GM21576 (cell line): ENCODE data around the gene PTPRE.

ENCODE experiments used
- ATAC-seq: cut with Tn5 transposase; IDR thresholded peaks from one replicate; pipeline ENCODE4 v1.9.1; 2021; ENCODE audit warnings: mild to moderate bottlenecking, moderate library complexity; ENCODE audit not compliant: unreplicated experiment

The PTPRE gene

GRCh38 chr10:127882391-127882790 is 24.5 kb upstream of the PTPRE start:
- ATAC-seq = no peak

GRCh38 chr10:127882801-127883459 is 24.0 kb upstream of the PTPRE start:
- no peak for ATAC-seq

- ATAC-seq = no peak
Observed at GRCh38 chr10:127883516-127883915, 23.4 kb upstream of the PTPRE start.

GRCh38 chr10:127884501-127884900 is 22.4 kb upstream of the PTPRE start:
- ATAC-seq = no peak

GRCh38 chr10:127886371-127887051 is 20.4 kb upstream of the PTPRE start:
- no peak for ATAC-seq

GRCh38 chr10:127887541-127888415 is 19.1 kb upstream of the PTPRE start:
- no peak for ATAC-seq

GRCh38 chr10:127888521-127889312 is 18.2 kb upstream of the PTPRE start:
- no peak for ATAC-seq

- no peak for ATAC-seq
Observed at GRCh38 chr10:127889605-127890195, 17.2 kb upstream of the PTPRE start.

GRCh38 chr10:127890216-127890615 is 16.7 kb upstream of the PTPRE start:
- no peak for ATAC-seq

GRCh38 chr10:127890832-127891334 is 16.0 kb upstream of the PTPRE start:
- ATAC-seq = no peak

GRCh38 chr10:127892743-127893142 is 14.2 kb upstream of the PTPRE start, which contains the start of gene CLRN3:
Gene CLRN3 (minus strand): TSS chr10:127892941. CDS start chr10:127892784, 157 bp downstream.
- no peak for ATAC-seq

- no peak for ATAC-seq
Observed at GRCh38 chr10:127894146-127894545, 12.8 kb upstream of the PTPRE start.

- no peak for ATAC-seq
Observed at GRCh38 chr10:127896590-127896989, 10.3 kb upstream of the PTPRE start.

- no peak for ATAC-seq
Observed at GRCh38 chr10:127897177-127897576, 9.7 kb upstream of the PTPRE start.

GRCh38 chr10:127899766-127900387 is 7.0 kb upstream of the PTPRE start:
- ATAC-seq = no peak

- ATAC-seq = no peak
Observed at GRCh38 chr10:127903789-127904188, 3.1 kb upstream of the PTPRE start.

GRCh38 chr10:127904311-127905000 is 2.4 kb upstream of the PTPRE start:
- ATAC-seq = no peak

- ATAC-seq = no peak
Observed at GRCh38 chr10:127905001-127905847, 1.7 kb upstream of the PTPRE start.
